Measurements from ENCODE around the gene PRLH. TPM values are rescaled to one million over a fixed set of nuclear protein-coding genes. Genes with fewer than 3 reads are reported as not detected.

Gene PRLH
- total and polyA plus RNA-seq, 2 of the 13 experiments (the other 11 are each of a cell fraction or from before 2014, with no cell fraction given): not detected

- TF ChIP-seq HNRNPL (IDR thresholded peaks at IDR 0.05; ENCODE audit: low read depth, low read length) (no peak), ZNF598 (CRISPR knock-in tag; IDR thresholded peaks at IDR 0.05; ENCODE audit: borderline replicate concordance) (0 out of 2 replicates have a peak, but pooled peaks have one; percentile 19), HHEX (CRISPR knock-in tag; IDR thresholded peaks at IDR 0.05) (no peak), ZNF7 (CRISPR knock-in tag; IDR thresholded peaks at IDR 0.05) (no peak), SNAPC5 (CRISPR knock-in tag; IDR thresholded peaks at IDR 0.05; ENCODE audit: borderline replicate concordance) (no peak), ZUFSP (CRISPR knock-in tag; IDR thresholded peaks at IDR 0.05; ENCODE audit: borderline replicate concordance) (no peak), MTF1 (CRISPR knock-in tag; IDR thresholded peaks at IDR 0.05) (no peak), CAMTA2 (CRISPR knock-in tag; IDR thresholded peaks at IDR 0.05; ENCODE audit: borderline replicate concordance) (no peak), ZNF773 (CRISPR knock-in tag; IDR thresholded peaks at IDR 0.05; ENCODE audit: borderline replicate concordance) (no peak), AKAP8 (CRISPR knock-in tag; IDR thresholded peaks at IDR 0.05) (no peak), RFX5 (IDR thresholded peaks at IDR 0.05; ENCODE audit: low read depth, low read length) (no peak), ZBTB34 (CRISPR knock-in tag; IDR thresholded peaks at IDR 0.05) (no peak), DZIP1 (CRISPR knock-in tag; IDR thresholded peaks at IDR 0.05) (no peak), ZNF414 (CRISPR knock-in tag; IDR thresholded peaks at IDR 0.05) (no peak), ZNF431 (CRISPR knock-in tag; IDR thresholded peaks at IDR 0.05; ENCODE audit: borderline replicate concordance, low read depth) (no peak), BHLHE40 (IDR thresholded peaks at IDR 0.05; ENCODE audit: low read length) (peak; percentile 72), ZNF33B (CRISPR knock-in tag; IDR thresholded peaks at IDR 0.05) (no peak), ZNF232 (CRISPR knock-in tag; IDR thresholded peaks at IDR 0.05; ENCODE audit: borderline replicate concordance) (peak; percentile 54; the same call in 1 of the 2 replicates)
Observed at GRCh38 chr2:237603049-237603717, 36.8 kb downstream of the PRLH start (continued).
